ENCODE data around the gene S100A10.

DNA sequence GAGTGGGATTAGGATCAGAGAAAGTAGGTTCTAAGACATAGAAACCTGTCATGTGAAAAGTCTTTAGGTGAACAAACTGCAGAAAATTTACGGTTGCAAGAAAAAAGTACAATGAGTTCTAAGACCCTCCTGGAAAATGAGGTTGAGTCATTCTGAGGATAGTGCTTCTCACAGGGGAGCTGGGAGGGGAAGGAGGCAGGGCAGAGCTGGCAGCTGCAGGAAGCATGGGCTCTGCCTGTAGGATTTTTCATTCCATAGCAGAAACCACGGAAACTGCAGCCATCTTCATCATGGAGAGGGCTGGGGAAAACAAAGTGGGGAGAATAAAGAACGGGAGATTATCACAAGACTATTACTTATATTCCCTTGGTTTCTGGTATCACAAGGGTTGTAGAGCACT, 58.5 kb downstream of the S100A10 start:
- TF ChIP-seq, protein P1, sequence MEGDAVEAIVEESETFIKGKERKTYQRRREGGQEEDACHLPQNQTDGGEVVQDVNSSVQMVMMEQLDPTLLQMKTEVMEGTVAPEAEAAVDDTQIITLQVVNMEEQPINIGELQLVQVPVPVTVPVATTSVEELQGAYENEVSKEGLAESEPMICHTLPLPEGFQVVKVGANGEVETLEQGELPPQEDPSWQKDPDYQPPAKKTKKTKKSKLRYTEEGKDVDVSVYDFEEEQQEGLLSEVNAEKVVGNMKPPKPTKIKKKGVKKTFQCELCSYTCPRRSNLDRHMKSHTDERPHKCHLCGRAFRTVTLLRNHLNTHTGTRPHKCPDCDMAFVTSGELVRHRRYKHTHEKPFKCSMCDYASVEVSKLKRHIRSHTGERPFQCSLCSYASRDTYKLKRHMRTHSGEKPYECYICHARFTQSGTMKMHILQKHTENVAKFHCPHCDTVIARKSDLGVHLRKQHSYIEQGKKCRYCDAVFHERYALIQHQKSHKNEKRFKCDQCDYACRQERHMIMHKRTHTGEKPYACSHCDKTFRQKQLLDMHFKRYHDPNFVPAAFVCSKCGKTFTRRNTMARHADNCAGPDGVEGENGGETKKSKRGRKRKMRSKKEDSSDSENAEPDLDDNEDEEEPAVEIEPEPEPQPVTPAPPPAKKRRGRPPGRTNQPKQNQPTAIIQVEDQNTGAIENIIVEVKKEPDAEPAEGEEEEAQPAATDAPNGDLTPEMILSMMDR (IDR thresholded peaks at IDR 0.05): no peak
- no peak for TF ChIP-seq POLR2A (IDR thresholded peaks at IDR 0.05)
